Ovary (tissue), 9 donors: Measurements from ENCODE around the gene KCND2. TPM values are rescaled to one million over a fixed set of nuclear protein-coding genes. Genes with fewer than 3 reads are reported as not detected.

Source experiments
- DNase-seq, 5 donors: peaks; one replicate each; pipeline ENCODE4 v3.0.0-alpha.2; 2019 to 2020
- H3K27ac ChIP-seq, 2 donors: fragments of 200-600 bp; one replicate each; pipeline versions ENCODE4 v1.5.1 to v1.8.0; 2019 to 2022
- H3K27me3 ChIP-seq: fragments of 200-600 bp; one replicate; pipeline ENCODE4 v1.8.0; 2022
- H3K36me3 ChIP-seq: fragments of 200-600 bp; sonication (generic); one replicate; pipeline ENCODE4 v1.5.1; 2019
- H3K4me1 ChIP-seq: one replicate; pipeline ENCODE4 v1.8.1; 2013; ENCODE audit warnings: mild to moderate bottlenecking, moderate library complexity; ENCODE audit not compliant: insufficient read depth
- H3K4me3 ChIP-seq: fragments of 200-600 bp; sonication (generic); one replicate; pipeline ENCODE4 v1.5.1; 2017
- H3K9me3 ChIP-seq, 2 donors: fragments of 200-600 bp in 1 of 2; sonication (generic) in 1 of 2; one replicate each; pipeline versions ENCODE4 v1.5.1 to v1.8.1; 2013 to 2019; ENCODE audit warnings: mild to moderate bottlenecking in 1 of 2, moderate library complexity in 1 of 2
- EP300 ChIP-seq: sonication (generic); formaldehyde crosslinking; IDR thresholded peaks from one replicate; pipeline ENCODE4 v1.6.1; 2017; ENCODE audit warnings: antibody characterized with exemption
- POLR2A ChIP-seq: fragments of 450-650 bp; IDR thresholded peaks from one replicate; pipeline ENCODE4 v1.6.1; 2017; ENCODE audit warnings: antibody characterized with exemption, mild to moderate bottlenecking, moderate library complexity
- WGBS, 3 donors: extraction: QIAGEN DNeasy Blood & Tissue Kit in 1 of 3; methylation state at CpG; one replicate each; pipeline versions ENCODE4 v1.1.5 to v1.1.7; 2013 to 2017; 5-methylcytosine and 5-hydroxymethylcytosine counted together
- intact Hi-C, 4 donors: fragments of 100-400 bp; cut with DNase I; formaldehyde crosslinking; loops; one replicate each; pipeline versions ENCODE4 v1.11.0 to v1.15.1; 2022 to 2023
- polyA plus RNA-seq, 2 donors: library from polyadenylated mRNA; stranded (reverse); fragments of 200-250 nt in 1 of 2; fragments of 350-450 nt in 1 of 2; fragmentation: Illumina TruSeq in 1 of 2; extraction: RNeasy Lipid Tissue Mini Kit (QIAGEN cat#74804) in 1 of 2; gene quantifications; one replicate each; pipeline ENCODE4 v1.2.3, GENCODE V29; 2013 to 2014
- total RNA-seq, 7 donors: library from RNA; depleted of rRNA in 2 of 7; stranded (reverse); fragments of >200 nt in 2 of 7; fragmentation: NEBNext Ultra II Directional in 3 of 7; extraction: Animal tissue kit (Norgen Biotek cat#: 25700) in 3 of 7; gene quantifications; one replicate each; pipeline versions ENCODE4 v1.1.0 to v1.2.4, GENCODE V29; 2016 to 2023
- TF ChIP-seq, protein P1 (sequence below), 3 donors: fragments of 450-650 bp in 2 of 3; fragments of 200-600 bp in 1 of 3; IDR thresholded peaks; one replicate each; pipeline versions ENCODE4 v1.5.1 to v1.8.0; 2016 to 2022; ENCODE audit warnings: antibody characterized with exemption in 3 of 3, mild to moderate bottlenecking in 1 of 3
- donor health status: DM: no; HTN: no; CAD: no; lungs with moderate emphysema.
- donor health status: DM: no; HTN: no; CAD: no.
- donor health status: Bipolar disorder and iron deficiency.
- donor health status: DM: yes; HTN: yes; CAD: no.
- donor health status: DM: no; HTN: no; CAD: no.
- donor health status: DM: yes; HTN: yes; CAD: no.

The KCND2 gene
- total and polyA plus RNA-seq, 9 donors = 3.2 to 14.5 (median 5.4) TPM

DNA sequence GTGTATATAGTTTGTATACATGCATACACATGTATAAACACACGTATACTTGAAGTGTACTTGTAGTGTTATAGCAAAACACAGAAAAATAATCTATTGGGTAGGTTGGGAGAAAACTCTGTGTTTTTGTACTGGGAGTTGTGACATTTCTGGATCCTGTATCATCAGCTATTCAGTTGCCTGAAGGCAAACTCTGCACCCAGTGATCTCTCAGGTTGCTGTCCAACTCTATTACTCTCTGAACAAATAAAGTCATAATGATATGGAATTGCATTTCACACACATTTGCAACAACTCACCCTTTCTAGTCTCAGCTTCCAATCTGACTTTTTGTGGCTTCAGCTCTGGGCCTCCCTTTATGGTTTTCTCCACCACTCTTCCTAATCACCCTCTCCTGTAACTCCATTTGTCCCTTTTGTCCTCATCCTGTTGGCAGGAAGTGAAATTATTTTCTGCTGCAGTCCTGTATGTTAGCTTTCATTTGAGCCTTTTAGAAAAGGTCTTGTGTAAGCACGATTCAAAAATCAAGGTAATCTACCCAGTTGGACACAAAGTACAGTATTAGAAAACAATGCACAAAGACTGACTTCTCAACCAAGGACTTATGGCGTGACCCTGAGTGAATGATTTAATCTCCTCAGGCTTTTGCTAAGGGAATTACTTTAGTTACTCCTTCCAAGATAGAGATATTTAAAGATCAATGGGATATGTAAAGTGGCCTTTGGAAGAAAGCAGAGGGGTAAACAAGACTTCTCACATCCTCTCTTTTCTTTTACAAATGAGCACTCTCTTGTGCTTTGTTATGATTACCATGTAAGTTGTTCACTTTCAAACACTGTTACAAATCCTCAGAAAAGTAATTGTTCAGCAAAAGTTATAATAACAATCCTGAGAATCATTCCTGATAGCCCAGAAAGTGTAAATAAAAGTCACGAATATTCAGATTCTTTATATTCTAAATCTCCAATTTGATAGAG is 249.1 kb downstream of the KCND2 start:
- no peaks in the 10 kb centered on the region for H3K36me3 ChIP-seq
- intact Hi-C loops = no loop called here
- no peaks in the 10 kb centered on the region for H3K27me3 ChIP-seq
- no peak for DNase-seq
- TF ChIP-seq POLR2A (no peak), EP300 (no peak)
- TF ChIP-seq, protein P1, sequence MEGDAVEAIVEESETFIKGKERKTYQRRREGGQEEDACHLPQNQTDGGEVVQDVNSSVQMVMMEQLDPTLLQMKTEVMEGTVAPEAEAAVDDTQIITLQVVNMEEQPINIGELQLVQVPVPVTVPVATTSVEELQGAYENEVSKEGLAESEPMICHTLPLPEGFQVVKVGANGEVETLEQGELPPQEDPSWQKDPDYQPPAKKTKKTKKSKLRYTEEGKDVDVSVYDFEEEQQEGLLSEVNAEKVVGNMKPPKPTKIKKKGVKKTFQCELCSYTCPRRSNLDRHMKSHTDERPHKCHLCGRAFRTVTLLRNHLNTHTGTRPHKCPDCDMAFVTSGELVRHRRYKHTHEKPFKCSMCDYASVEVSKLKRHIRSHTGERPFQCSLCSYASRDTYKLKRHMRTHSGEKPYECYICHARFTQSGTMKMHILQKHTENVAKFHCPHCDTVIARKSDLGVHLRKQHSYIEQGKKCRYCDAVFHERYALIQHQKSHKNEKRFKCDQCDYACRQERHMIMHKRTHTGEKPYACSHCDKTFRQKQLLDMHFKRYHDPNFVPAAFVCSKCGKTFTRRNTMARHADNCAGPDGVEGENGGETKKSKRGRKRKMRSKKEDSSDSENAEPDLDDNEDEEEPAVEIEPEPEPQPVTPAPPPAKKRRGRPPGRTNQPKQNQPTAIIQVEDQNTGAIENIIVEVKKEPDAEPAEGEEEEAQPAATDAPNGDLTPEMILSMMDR (IDR thresholded peaks at IDR 0.05) = no peak
- no peaks in the 10 kb centered on the region for H3K4me1 ChIP-seq
- no peak overlapping the region for H3K4me3 ChIP-seq
- H3K9me3 ChIP-seq = no peaks in the 10 kb centered on the region
- WGBS, 3 donors = 69 to 72% (median 70%) methylated on average over 4 of the region's 4 CpGs
- no peak overlapping the region for H3K27ac ChIP-seq

DNA sequence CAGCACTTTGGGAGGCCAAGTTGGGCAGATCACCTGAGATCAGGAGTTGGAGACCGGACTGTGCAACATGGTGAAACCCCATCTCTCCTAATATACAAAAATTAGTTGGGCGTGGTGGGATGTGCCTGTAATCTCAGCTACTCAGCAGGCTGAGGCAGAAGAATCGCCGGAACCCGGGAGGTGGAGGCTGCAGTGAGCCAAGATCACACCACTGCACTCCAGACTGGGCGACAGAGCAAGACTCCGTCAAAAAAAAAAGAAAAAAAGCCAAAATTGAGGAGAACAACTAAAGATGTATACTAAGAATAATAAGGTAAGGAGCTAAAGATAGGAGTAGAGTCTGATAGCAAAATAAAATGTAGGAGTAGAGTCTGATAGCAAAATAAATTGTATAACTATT is 251.0 kb downstream of the KCND2 start:
- intact Hi-C loops = no loop called here
- H3K9me3 ChIP-seq = no peaks in the 10 kb centered on the region
- TF ChIP-seq, protein P1 (IDR thresholded peaks at IDR 0.05) = no peak
- TF ChIP-seq POLR2A (no peak), EP300 (no peak)
- 62 to 70% (median 69%) methylated on average over 7 of the region's 7 CpGs for WGBS, 3 donors
- no peak overlapping the region for H3K27ac ChIP-seq
- no peaks in the 10 kb centered on the region for H3K36me3 ChIP-seq
- no peak overlapping the region for H3K4me3 ChIP-seq
- no peaks in the 10 kb centered on the region for H3K27me3 ChIP-seq
- no peak for DNase-seq
- H3K4me1 ChIP-seq = no peaks in the 10 kb centered on the region

DNA sequence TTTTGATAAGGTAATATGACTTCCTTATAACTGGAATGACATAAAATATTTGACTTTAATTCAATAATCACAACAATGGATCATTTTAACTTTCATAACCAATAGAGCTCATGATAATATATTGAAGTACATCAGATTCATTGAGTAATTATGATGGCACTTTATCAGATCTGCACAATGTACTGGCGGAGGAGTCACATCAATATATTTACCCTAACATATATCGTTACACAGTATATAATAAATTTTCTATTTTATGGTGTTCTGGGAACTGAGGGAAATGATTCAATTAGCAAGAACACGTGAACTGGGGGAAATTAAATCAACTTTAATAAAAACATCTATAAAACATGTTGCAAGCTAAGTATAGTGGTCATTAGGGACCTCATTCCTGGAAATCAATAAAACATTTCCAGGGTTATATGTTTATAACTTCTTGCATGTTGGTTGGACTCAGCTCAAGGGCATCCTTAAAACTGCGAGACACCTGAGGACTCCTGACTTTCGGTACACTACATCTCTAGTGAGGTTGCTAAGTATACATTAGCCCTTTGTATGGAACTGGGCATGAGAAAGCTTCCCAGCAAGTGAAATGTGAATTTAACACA is 254.0 kb downstream of the KCND2 start:
- H3K27me3 ChIP-seq = no peaks in the 10 kb centered on the region
- no peak overlapping the region for H3K4me3 ChIP-seq
- no peak overlapping the region for H3K27ac ChIP-seq
- TF ChIP-seq, protein P1 (IDR thresholded peaks at IDR 0.05) = no peak
- TF ChIP-seq EP300 (no peak), POLR2A (no peak)
- no peaks in the 10 kb centered on the region for H3K9me3 ChIP-seq
- intact Hi-C loops = no loop called here
- DNase-seq = no peak
- H3K4me1 ChIP-seq = no peaks in the 10 kb centered on the region
- no peaks in the 10 kb centered on the region for H3K36me3 ChIP-seq
- WGBS, 3 donors = 91 to 95% (median 94%) methylated on average over 5 of the region's 5 CpGs

DNA sequence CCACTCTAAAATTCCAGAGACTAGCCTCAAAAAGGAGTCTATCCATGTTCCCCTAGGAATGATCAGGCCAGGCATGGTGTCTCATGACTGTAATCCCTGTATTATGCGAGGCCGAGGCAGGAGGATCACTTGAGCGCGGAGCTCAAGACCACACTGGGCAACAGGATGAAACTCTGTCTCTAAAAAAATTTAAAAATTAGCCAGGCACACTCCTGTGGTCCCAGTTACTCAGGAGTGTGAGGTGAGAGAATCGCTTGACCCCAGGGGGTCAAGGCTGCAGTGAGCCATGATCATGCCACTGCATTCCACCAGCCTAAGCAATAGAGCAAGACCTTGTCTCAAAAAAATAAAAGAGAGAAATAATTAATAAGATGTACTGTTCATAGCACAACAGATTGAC is 256.8 kb downstream of the KCND2 start:
- no peak for DNase-seq
- no peak for TF ChIP-seq EP300
- TF ChIP-seq, protein P1 (IDR thresholded peaks at IDR 0.05) = no peak
- no peak for TF ChIP-seq POLR2A
- 95 to 98% (median 97%) methylated on average over 5 of the region's 5 CpGs for WGBS, 3 donors
- intact Hi-C loops = no loop called here
- Histone ChIP-seq H3K9me3 (no peaks in the 10 kb centered on the region), H3K36me3 (no peaks in the 10 kb centered on the region), H3K27me3 (no peaks in the 10 kb centered on the region), H3K4me1 (no peaks in the 10 kb centered on the region), H3K27ac (no peak overlapping the region), H3K4me3 (no peak overlapping the region)
